GM12873 (cell line): ENCODE data around the gene SPATA6.

Experiments
- CTCF ChIP-seq: IDR thresholded peaks from 2 replicates; pipeline ENCODE4 v1.5.1; 2012; ENCODE audit warnings: low read depth, mild to moderate bottlenecking, moderate library complexity, low read length, control low read depth; ENCODE audit not compliant: insufficient read depth; ENCODE audit errors: missing control alignments

Gene SPATA6

GRCh38 chr1:48442864-48443619, 29.0 kb downstream of the SPATA6 start:
- no peak for TF ChIP-seq CTCF

DNA sequence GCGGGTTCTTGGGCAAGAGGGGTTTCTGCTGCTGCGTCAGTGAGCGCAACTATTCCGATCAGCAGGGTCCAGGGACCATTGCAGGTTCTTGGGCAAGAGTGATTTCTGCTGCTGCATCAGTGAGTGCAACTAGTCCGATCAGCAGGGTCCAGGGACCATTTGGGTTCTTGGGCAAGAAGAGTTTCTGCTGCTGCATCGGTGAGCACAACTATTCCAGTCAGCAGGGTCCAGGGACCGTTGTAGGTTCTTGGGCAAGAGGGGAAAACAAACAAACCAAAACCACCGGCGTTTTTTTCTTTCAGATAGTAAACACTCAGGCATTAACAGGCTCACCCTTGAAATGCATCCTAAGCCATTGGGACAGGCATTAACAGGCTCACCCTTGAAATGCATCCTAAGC, 32.6 kb downstream of the SPATA6 start:
- no peak for TF ChIP-seq CTCF

- no peak for TF ChIP-seq CTCF
Measured at GRCh38 chr1:48430832-48431231, 41.2 kb downstream of the SPATA6 start.

DNA sequence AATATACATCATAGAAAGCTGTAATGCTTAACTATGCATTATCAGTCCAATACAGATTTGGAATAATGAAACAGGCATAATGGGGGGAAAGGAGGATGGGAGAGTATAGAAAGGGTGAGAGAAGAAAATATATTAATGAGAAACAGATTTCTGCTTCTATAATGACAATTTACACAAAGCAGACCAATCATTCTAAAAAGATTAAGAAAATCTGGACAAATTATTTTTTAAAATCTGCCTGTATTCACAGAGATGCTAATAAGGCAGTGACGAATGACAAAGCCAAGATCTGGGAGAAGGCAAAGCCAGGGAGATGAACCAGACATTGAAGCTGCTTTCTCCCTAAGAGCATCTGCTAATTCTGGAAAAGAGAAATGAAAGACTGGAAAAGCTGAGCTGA, 50.0 kb downstream of the SPATA6 start:
- no peak for TF ChIP-seq CTCF

GRCh38 chr1:48418742-48419141, 53.3 kb downstream of the SPATA6 start:
- no peak for TF ChIP-seq CTCF

DNA sequence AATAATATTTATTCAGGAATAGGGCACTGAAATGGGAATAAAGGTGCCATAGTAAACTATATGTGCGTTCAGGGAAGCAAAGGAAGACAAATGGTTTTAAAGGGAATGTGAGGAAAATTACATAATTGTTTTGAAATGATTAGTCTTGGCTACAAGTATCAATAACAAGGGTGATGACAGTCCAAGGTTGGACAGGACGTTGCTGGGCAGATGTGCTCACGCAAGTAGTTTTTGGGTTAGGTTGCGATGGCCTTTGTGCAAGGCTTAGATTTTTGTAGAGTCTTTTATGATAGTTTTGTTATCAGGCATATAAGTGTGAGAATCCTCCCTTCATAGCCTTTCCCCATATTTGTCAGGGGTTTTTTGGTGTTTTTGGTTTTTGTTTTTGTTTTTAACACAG, 57.0 kb downstream of the SPATA6 start:
- no peak for TF ChIP-seq CTCF

DNA sequence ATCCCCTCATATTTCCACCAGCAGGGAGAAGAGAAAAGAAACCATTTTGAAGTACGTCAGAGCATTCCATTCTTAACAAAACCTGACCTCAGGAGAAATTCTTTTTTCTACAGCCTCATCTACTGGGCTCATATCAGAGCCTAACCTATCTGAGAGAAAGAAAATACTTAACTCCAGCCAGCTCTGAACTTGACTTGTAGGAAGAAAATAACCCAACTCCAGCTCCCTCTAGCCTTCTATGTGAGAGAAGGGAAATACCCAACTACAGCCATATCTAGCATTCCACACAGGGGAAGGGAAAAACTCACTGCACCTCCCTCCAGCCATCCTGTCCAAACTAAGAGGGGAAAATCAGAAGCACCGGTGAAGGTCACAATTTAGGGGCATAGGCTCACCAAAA, 57.7 kb downstream of the SPATA6 start:
- TF ChIP-seq CTCF: no peak
